GM12891 (cell line): ENCODE data around the gene WDFY3.

Experiments
- POLR2A ChIP-seq: IDR thresholded peaks from 2 replicates; pipeline ENCODE4 v1.6.1; 2011; ENCODE audit warnings: low read depth, low read length, control low read depth
- POLR2AphosphoS5 ChIP-seq: IDR thresholded peaks from 2 replicates; pipeline ENCODE4 v1.6.1; 2011; ENCODE audit warnings: low read depth, low read length, control low read depth
- SPI1 ChIP-seq: IDR thresholded peaks from 2 replicates; pipeline ENCODE4 v1.6.1; 2011; ENCODE audit warnings: low read depth, low read length, control low read depth
- TAF1 ChIP-seq: IDR thresholded peaks from 2 replicates; pipeline ENCODE4 v1.6.1; 2011; ENCODE audit warnings: low read depth, low read length, control low read depth

DNA sequence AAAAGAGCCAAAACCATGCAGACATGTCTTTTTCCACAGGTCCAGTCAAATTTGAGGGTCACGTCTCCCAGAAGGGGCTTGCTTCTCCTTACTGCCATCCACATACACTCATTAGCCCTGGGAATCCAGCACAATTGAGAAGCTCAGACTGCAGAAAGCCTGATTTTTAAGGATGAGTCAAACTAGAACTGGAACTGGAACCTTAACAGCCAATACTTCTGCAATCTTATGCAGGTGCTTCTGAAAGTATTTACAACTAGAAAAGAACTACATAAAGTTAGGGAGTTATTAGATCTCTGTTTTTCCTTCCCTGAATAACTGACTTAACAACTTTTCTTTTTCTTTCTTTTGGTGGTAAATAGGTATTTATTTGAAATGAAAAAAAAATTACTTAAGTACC is 297.3 kb downstream of the WDFY3 start:
- TF ChIP-seq POLR2A = no peak
- TF ChIP-seq POLR2AphosphoS5 = no peak
- no peak for TF ChIP-seq TAF1
- TF ChIP-seq SPI1 = peak; percentile 7; the same call in 1 of the 2 replicates
